ENCODE results near the gene UBN2.
"Not testable (repeated sequence)": the region's sequence is repeated elsewhere in the genome, so short reads cannot be mapped to it uniquely, and the experiment has no call there.

Gene UBN2

GRCh38 chr7:139230774-139231512 lies at the start of gene UBN2:
UBN2 (plus strand) TSS chr7:139231237; CDS start chr7:139231485, 248 bp downstream.
- peak; percentile 100 for DNase-seq (ENCODE audit: low spot score)

DNA sequence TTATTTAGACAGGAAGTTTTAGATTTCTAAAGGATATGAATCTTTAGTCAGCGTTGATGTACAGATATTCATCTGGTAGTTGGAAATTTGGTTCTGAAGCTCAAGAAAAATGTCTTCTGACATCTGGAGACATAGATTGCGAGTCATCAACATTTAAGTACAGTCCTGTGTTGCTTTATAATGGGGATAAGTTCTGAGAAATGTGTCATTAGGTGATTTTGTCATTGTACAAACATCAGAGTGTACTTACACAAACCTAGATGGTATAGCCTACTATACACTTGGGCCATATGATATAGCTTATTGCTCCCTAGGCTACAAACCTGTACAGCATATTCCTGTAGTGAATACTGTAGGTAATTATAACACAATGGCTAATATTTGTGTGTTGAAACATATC lies 49.6 kb upstream of the UBN2 start:
- DNase-seq (ENCODE audit: low spot score): no peak

DNA sequence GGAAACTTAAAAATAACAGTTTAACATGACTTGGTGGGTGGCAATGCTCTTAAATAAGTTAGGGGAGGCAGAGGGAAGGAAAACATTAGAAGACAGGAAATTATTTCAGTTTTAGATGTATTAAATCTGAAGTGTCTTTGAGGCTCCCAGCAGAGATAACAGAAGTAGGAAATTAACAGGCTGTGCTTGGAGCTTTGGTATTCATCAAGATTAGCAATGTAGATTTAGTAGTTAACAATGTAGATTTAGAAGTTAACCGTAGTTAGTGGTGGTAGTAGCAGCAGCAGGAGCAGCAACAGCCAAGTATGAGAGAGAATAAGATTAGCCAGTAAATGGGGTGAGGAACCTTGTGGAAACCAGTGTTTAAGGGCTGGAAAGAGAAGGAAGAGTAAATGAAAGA lies 48.7 kb upstream of the UBN2 start:
- DNase-seq (ENCODE audit: low spot score): peak; percentile 35

DNA sequence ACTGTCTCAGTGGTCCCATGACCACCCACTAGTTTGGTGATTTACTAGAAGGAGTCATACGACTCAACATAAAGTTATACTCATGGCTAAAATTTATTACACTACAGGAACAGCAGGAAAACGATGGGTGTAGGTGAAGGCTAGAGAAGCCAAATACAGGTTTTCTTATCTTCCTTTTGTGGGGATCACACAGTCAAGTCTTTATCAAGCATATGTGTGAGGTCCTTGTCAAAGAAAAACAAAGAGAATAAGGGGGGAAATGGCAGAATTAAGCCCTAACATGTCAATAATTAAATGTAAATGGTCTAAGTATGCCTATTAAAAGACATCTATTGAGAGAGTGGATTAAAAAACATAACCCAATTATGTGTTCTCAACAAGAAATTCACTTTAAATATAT lies 47.8 kb upstream of the UBN2 start:
- no peak for DNase-seq (ENCODE audit: low spot score)

DNA sequence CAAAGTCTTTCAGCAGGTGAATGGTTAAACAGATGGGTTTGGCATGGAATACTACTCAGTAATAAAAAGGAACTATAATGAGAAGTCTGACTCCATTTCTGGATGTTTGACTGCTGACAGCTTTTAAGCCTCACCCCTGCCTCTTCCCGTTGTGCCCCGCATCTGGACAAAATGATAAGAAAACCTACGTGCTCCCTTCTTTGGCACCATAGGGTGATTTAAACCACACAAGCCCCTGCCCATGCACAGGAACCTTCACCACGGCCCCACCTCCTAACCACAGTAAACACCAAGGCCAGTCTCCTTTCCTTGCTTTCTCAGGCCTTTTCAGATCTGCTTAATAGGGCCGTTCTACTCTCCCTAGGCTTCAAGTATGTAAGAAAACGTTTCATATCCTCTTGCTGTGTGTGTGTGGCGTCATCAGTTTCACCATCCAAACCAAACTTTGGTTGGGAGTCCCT lies 47.1 kb upstream of the UBN2 start:
- DNase-seq (ENCODE audit: low spot score): no peak

- no peak for DNase-seq (ENCODE audit: low spot score)
These were observed 44.9 kb upstream of the UBN2 start for GRCh38 chr7:139186146-139186545.

- DNase-seq (ENCODE audit: low spot score): no peak
These were observed 41.7 kb upstream of the UBN2 start for GRCh38 chr7:139189357-139189756.

GRCh38 chr7:139192014-139192706 lies 38.9 kb upstream of the UBN2 start:
- DNase-seq (ENCODE audit: low spot score): no peak

DNA sequence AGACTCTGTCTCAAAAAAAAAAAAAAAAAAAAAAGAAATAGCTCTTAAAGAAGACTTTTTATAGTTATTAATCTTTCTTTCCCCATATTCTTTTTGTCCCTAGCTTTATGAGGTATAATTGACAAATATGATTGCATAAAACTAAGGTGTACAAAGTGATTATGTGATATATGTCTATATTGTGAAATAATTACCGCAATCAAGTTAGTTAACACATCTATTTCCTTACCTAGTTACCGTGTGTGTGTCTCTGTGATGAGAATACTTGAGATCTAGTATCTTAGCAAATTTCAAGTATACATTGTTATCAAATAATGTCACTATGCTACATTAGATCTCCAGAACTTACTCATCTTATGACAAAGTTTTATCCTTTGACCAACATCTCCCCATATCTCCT lies 30.7 kb upstream of the UBN2 start:
- no peak for DNase-seq (ENCODE audit: low spot score)

- DNase-seq (ENCODE audit: low spot score): no peak
These were observed 27.0 kb upstream of the UBN2 start for GRCh38 chr7:139203992-139204391.

- DNase-seq (ENCODE audit: low spot score): no peak
These were observed 25.2 kb upstream of the UBN2 start for GRCh38 chr7:139205843-139206242.

DNA sequence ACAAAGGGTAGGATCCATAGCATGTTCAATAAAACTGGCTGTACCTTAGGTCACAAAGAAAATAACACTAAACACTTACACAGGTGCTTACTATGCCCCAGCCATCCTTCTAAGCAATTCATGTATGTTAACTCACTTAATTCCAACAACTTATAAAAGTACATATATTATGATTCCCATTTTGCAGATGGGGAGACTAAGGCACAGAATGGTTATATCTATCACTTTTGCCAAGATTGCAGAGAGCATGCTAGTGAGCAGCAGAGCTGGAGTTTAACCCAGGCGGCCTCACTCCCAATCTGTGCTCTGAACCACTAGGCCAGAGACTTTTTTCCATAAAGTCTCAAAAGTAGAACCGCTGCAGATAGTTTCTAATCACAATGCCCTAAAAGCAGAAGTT lies 18.9 kb upstream of the UBN2 start:
- no peak for DNase-seq (ENCODE audit: low spot score)

DNA sequence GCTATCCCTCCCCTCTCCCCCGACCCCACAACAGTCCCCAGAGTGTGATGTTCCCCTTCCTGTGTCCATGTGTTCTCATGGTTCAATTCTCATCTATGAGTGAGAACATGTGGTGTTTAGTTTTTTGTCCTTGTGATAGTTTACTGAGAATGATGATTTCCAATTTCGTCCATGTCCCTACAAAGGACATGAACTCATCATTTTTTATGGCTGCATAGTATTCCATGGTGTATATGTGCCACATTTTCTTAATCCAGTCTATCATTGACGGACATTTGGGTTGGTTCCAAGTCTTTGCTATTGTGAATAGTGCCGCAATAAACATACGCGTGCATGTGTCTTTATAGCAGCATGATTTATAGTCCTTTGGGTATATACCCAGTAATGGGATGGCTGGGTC lies 17.5 kb upstream of the UBN2 start:
- DNase-seq (ENCODE audit: low spot score): not testable (repeated sequence)

DNA sequence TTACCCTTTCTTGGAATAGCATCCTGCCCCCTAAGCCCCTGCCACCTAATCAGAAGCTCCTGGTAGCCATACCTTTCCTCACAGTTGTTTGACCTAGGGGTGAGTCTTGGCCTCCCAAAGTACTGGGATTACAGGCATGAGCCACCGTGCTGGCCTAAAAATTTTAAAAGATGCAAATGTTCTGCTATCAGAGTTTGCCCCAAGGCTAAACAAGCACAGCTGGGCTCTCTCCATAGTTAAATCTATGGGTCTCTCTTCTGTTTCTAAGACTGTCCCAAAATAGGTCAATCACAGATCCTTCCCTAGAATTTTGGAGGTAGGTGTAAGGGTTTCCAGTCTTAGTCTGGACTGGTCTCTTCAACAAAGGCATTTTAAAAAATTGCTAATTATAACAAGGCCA lies 12.9 kb upstream of the UBN2 start:
- no peak for DNase-seq (ENCODE audit: low spot score)

GRCh38 chr7:139224219-139224618 lies 6.8 kb upstream of the UBN2 start:
- DNase-seq (ENCODE audit: low spot score): no peak

- DNase-seq (ENCODE audit: low spot score): not testable (repeated sequence)
These were observed 6.2 kb upstream of the UBN2 start for GRCh38 chr7:139224836-139225235.

DNA sequence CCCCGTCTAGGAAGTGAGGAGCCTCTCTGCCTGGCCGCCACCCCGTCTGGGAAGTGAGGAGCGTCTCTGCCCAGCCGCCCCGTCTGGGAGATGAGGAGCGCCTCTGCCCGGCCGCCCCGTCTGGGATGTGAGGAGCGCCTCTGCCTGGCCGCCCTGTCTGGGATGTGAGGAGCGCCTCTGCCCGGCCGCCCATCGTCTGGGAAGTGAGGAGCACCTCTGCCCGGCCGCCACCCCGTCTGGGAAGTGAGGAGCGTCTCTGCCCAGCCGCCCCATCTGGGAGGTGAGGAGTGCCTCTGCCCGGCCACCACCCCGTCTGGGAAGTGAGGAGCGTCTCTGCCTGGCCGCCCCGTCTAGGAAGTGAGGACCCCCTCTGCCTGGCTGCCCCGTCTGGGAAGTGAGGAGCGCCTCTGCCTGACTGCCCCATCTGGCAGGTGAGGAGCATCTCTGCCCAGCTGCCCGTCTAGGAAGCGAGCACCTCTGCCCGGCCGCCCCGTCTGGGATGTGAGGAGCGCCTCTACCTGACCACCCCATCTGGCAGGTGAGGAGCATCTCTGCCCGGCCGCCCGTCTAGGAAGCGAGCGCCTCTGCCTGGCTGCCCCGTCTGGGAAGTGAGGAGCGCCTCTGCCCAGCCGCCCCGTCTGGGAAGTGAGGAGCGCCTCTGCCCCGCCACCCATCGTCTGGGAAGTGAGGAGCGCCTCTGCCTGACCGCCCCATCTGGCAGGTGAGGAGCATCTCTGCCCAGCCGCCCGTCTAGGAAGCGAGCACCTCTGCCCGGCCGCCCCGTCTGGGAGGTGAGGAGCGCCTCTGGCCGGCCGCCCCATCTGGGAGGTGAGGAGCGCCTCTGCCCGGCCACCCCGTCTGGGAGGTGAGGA lies 5.5 kb upstream of the UBN2 start:
- not testable (repeated sequence) for DNase-seq (ENCODE audit: low spot score)

- DNase-seq (ENCODE audit: low spot score): not testable (repeated sequence)
These were observed 4.9 kb upstream of the UBN2 start for GRCh38 chr7:139226158-139226515.

DNA sequence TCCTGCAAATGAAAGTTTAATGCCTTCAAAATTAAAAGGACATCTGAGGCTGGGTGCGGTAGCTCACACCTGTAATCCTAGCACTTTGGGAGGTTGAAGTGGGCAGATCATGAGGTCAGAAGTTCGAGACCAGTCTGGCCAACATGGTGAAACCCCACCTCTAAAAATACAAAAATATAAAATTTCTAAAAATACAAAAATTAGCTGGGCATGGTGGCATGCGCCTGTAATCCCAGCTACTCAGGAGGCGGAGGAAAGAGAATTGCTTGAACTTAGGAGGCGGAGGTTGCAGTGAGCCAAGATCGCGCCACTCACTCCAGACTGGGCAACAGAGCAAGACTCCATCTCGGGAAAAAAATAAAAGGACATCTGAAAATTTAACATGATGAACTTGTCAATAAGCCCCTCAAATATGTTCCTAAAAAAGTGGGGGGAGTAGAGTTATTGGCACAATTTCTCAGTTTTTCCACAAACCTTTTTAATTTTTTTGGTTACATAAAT lies 4.0 kb upstream of the UBN2 start:
- DNase-seq (ENCODE audit: low spot score): not testable (repeated sequence)

GRCh38 chr7:139230023-139230422 lies 1.0 kb upstream of the UBN2 start:
- DNase-seq (ENCODE audit: low spot score): no peak

DNA sequence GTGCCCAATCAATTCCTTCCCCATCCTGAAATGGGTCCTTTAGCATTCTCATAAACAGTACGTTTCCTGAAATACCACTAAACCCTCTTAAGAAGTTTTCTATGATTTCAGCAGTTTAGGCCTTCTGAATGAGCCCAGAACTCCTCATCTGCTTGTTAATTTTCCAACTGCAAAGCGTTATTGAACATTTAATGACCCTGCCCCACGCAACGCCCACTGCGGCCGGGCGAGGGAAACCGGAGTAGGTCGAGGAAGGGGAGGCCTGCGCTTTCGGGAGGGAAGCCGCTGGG lies 608 bp upstream of the UBN2 start:
- peak; percentile 5 for DNase-seq (ENCODE audit: low spot score)

DNA sequence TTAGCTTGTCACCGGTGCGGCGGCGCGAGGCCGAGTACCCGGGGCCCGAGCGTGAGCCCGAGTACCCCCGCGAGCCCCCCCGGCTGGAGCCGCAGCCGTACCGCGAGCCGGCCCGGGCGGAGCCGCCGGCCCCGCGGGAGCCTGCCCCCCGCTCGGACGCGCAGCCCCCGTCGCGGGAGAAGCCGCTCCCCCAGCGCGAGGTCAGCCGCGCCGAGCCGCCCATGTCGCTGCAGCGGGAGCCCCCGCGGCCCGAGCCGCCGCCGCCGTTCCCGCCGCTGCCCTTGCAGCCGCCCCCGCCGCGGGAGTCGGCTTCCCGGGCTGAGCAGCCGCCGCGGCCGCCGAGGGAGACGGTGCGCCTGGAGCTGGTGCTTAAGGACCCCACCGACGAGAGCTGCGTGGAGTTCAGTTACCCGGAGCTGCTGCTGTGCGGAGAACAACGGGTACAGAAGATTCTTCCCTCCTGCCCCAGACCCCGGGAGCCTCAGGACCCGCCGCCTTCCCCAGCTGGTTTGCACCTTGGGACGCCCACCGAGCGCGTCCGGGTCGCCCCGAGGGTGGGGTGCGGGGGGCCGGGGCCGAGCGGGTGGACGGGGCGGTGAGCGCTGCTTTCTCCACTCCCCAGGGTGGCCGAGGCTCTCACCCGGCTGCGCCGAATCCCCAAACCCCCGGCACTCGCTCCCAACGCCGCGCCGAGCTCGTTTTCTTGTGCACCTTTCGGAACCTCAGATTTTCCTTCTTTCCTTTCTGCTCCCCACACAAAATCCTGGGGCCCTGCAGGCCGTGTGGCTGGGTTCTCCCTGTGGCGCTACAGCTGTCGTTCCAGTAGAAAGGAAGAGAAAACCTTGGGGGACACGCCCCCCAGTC lies 708 bp downstream of the UBN2 start:
- DNase-seq (ENCODE audit: low spot score): peak; percentile 46

Measured in iPS-NIHi11 (cell line).